NCI-H2196 treated with DMSO at 0.1 percent for 48 hours (cell line): ENCODE data around the gene RAB1A.
"Not testable (repeated sequence)": the region's sequence is repeated elsewhere in the genome, so short reads cannot be mapped to it uniquely, and the experiment has no call there.

ENCODE experiments used
- DNase-seq: peaks from one replicate; lab custom pipeline; 2025; ENCODE audit not compliant: unreplicated experiment; lab: John Stamatoyannopoulos, UW

The RAB1A gene

DNA sequence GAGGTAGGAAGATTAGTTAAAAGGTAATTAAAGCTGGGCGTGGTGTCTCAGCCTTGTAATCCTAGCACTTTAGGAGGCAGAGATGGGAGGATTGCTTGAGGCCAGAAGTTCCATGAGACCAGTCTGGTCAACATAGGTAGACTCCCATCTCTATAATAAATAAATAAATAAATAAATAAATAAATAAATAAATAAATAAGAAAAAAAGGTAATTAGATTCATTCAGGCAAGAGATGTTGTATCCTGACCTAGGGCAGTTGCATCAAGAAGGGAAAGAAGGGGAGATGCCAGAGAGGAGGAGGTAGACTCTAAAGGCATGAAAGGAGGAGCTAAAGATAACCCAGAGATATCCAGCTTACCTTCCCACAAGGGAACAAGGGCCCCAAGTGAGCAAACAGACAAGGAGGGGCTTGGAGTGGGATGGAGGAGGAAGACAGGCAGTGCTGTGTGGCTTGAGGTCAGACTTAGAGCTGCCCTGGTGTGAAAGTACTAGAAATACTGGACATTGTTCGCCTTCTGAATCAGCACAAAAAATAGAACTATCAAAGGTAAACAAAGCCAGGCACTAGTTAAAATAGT is 7.4 kb upstream of the RAB1A start:
- DNase-seq = no peak

DNA sequence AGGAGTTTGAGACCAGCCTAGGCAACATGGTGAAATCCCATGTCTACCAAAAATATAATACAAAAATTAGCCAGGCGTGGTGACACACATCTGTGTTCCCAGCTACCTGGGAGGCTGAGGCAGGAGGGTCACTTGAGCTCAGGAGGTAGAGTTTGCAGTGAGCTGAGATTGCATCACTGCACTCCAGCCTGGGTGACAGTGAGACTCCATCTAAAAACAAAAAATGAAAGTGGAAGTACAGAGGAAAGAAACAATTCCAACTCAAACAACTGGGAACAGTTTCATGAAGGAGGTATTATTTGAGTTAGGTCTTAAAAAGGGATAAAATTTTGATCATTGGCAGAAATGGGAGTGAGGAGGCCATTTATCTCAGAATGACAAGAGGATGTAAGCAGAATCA is 6.3 kb upstream of the RAB1A start:
- DNase-seq = no peak

DNA sequence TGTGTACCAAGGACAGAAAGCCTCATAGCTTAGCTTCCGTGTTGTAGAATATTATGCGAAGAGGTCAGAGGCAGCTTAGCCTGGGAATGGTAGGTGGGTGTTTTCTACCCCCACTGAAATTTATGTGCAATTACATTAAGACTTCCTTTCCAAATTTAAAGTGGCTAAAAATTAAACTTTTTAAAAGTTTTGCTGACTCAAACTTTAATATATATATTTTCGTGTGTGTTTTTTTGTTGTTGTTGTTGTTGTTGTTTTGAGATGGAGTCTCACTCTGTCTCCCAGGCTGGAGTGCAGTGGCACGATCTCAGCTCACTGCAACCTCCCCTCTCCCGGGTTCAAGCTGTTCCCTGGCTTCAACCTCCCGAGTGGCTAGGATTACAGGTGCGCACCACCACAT is 4.3 kb upstream of the RAB1A start:
- DNase-seq = no peak

DNA sequence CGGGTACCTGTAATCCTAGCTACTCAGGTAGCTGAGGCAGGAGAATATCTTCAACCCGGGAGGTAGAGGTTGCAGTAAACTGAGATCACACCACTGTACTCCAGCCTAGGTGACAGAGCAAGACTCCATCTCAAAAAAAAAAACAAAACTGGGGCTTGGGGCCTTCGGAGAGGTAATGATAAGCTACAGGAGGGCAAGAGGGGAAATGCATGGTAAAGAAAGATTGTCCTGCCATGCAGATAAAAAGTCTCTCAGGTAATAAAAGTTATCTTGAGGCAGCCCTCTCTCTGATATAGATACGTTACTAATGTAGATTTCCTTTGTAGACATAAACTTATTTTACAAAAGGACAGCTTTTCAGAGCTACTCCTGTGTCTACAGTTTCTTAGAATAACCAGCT is 3.7 kb upstream of the RAB1A start:
- no peak for DNase-seq

DNA sequence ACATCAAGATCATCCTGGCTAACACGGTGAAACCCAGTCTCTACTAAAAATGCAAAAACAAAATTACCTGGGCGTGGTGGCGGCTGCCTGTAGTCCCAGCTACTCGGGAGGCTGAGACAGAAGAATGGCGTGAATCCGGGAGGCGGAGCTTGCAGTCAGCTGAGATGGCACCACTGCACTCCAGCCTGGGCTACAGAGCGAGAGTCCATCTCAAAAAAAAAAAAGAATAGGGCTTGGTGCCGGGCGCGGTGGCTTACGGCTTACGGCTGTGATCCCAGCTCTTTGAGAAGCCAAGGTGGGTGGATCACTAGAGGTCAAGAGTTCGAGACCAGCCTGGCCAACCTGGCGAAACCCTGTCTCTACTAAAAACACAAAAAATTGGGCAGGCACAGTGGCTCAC is 3.0 kb upstream of the RAB1A start:
- DNase-seq = not testable (repeated sequence)

DNA sequence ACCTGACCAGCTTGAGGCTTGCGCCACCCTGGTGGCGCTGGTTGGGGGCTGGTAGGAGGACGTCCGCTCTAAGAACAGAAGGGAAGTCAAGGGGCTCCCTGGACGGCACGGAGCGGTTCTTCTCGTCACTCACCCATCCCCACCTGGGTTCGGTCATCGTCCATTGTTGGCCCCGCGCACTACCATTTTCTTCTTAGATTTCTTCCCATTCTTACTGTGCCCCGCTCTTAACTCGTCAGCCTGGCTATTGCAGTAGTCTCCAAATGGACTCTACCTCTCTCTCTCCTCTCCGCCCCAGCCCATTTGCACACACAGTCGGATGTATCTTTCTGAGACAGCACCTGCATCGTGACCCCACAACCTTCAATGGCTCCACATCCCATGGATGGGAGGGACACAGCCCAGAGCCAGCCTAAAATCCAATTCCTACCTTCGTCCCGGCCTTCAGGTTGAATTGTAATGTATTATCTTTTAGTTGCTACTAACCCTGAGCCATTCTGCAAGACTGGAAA is 814 bp upstream of the RAB1A start:
- no peak for DNase-seq

DNA sequence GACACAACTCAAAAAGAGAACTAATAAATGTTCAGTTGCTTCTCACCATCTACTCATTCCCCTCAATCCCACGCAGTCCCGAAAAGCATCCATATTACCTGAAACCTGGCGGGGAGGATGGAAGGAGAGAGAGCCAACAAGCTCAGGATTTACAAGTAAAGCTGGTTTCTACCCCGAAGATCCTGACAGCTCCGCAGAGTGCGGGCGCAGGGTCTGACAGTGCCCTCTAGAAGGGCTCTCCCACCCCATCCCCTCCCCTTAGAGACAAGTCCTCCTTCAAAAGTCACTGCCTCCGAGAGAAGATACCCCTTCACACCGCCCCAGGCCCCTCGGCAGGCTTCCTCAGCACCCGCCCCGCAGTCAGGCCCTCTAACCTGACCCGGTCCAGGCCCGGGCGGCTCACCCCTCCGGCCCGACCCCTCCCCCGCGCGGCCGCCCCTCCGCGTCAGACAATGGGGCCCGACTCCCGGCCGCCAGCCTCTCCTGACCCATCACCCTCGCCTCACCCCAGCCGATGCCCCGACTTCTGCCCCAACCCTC is 550 bp downstream of the RAB1A start:
- DNase-seq = no peak

DNA sequence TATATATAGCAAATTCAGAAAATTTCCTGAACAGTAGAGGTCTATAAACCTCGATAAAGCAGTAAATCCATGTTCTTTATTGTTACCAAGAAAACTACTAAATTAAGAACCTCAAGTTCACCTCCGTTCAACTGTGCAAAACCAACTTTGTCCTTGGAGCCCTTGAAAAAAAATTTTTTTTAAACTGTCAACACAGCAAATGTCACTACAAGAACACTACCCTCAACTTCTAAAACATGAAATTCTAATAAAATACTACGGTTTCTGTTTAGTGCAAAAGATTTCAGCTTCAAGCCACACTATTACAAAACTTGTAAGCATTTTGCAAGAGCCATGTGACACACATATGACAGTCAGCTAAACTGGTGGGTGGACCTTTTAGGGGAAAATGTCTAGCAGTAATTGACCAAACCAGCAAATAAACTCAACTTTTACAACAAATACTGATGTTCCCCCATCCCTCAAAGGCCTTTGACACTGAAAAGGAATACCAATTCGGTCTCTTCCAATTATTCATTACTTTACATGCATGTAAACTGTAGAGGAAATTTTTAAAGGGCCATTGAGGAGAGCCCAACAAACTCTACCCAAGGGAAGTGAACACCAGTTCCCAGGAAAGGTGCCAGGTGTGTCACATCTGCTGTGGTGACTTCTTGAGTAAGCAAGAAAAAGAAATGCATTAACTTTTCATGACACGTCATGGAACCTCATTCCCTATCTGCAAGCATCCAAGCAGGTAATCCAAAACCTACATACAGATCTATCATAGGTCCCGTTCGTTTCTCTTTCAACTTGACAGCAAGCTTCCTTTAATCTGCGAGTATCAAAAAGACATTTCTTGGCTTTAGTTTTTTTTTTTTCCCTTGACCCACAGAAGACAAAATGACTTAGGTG is 1.4 kb downstream of the RAB1A start:
- no peak for DNase-seq

DNA sequence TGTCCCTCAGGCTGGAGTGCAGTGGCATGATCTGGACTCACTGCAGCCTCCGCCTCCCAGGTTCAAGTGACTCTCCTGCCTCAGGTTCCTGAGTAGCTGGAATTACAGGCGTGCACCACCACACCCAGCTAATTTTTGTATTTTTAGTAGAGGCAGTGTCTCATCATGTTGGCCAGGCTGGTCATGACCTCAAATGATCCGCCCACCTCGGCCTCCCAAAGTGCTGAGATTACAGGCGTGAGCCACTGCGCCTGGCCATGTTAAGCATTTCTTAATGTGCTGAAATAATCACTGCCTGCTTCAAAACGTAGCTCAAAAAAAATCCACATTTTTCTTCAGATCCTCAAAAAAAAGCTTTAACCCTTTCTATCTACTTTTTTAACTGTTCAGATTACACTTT is 4.4 kb downstream of the RAB1A start:
- not testable (repeated sequence) for DNase-seq

DNA sequence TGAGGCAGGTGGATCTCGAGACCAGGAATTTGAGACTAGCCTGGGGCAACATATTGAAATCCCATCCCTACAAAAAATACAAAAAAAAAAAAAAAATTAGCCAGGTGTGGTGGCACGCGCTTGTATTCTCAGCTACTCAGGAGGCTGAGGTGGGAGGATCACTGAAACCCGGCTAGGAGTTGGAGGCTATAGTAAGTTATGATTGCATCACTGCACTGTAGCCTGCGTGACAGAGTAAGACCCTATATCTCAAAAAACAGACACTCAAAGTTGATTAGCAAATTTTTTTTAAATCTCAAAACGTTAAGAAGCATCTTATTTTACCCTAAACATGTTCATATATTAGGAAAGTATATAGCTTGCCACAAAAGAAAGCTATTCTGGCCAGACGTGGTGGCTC is 7.6 kb downstream of the RAB1A start:
- DNase-seq = no peak

DNA sequence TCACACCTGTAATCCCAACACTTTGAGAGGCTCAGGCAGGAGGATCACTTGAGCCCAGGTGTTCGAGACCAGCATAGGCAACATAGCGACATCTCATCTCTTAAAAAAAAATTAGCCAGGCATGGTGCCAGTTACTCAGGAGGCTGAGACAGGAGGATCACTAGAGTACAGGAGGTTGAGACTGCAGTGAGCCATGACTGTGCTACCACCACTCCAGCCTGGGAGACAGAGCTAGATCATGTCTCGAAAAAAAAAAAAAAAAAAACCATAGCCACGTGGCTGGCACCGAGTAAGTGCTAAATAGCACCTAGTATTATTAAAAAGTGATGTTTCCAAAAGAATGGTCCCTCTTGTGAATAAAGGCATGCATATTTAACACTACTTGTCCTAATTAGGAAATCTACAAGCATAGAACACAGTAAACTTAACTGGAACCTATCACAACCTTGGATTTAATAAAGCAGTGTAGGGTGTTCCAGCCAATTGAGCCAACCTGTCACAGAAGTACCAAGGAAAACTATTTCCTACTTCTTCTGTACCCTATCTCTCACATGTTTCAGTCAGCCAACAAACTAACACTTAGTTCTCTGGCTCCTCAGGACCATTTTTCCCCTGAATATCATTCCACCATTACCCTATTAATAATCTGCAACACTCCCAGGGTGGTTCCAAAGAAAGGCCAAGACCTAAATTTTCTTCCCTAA is 8.8 kb downstream of the RAB1A start:
- DNase-seq = no peak

DNA sequence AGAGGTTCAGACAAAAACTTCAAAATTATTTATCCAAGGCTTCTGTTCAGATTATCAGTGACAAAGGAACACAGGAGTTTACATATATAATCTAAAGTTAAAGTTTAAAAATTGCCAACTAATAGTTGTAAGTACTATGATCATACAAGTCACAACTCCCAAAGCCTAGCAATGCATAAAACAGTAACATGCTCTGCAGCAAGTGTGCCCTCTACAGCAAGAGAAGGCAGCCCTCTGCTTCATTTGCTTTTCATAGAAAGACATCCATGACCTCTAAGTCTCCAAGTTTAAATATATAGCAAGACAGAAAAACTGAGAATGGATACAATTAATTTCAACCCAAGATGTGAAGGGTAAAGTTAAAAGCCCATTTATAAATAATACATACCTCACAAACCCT is 13.3 kb downstream of the RAB1A start:
- DNase-seq = no peak

DNA sequence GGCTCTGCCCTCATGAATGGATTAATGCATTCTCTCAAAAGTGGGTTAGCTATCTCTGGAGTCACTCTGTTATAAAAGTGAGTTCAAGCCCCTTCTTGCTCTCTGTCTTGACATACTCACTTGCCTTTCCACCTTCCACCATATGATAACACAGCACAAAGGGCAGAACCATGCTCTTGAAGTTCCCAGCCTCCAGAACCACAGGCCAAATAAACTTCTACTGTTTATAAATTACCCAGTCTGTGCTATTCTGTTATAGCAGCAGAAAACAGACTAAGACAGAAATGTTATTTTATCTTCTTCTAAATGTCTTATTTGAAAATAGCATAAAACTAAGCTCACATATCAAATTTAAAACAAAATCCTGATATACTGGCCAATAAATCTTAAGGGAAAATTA is 15.0 kb downstream of the RAB1A start:
- no peak for DNase-seq

DNA sequence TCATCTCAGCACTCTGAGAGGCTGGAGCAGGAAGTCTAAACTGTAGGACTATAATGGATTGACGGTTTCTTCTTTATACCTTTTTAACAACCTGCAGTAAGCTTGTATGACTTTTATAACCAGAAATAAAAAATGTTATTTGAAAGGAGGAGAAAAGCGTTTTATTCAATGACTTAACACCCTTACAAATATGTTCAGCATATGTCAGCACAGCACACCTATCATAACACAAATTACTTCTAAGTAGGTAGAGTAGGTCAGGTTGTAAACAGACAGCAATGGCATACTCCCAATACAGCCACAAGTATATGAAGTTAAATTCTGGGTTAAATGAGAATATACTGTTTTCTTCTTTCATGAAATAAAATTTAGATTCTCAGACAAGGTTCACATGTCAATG is 16.1 kb downstream of the RAB1A start:
- no peak for DNase-seq

DNA sequence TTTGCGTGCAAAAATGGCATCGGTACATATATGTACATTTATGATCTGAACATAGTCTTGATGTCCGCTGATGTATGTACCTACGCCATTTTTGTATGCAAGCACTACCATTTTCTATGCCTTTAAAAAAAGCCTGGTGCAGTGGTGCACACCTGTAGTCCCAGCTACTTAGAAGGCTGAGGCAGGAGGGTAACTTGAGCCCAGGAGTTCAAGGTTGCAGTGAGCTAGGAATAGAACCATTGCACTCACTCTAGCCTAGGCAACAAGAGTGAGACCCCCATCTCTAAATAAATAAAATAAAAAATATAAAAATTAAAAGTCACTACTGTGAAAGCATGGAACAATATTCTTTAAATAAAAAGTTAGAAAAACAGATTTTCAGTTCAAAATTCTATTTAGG is 16.7 kb downstream of the RAB1A start:
- no peak for DNase-seq

DNA sequence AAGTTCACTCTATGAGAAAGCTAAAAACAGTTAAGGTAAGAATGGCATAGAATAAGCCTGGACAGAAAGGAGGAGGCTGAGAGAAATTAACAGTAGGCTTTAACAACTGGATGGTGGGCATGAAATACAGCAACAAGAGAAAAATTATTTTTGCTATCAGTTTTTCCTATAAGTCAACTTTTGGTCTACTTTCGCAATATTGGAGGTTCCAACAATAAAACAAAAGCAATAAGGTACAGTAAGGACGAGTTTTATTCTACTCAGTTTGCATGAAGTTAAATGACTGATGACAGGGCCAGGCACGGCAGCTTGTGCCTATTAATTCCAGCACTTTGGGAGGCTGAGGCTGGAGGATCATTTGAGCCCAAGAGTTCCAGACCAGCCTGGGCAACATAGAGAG is 17.3 kb downstream of the RAB1A start:
- DNase-seq = no peak

DNA sequence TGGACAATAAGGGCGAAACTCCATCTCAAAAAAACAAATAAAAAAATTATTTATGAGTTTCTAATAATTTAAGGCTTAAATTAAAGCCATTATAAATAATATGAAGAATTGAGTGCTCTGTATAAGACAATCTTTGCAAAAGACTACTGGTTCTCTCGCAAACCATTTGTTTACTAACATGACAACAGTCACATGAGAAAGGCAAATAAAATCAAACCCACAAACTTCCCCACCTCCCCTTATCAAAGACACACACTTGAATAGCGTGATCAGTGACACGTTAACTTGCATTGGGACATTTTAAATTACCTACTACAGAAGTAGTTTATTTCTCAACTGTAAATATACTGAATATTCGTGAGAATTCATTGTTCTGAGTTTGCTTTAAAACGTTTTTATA is 21.1 kb downstream of the RAB1A start:
- no peak for DNase-seq

DNA sequence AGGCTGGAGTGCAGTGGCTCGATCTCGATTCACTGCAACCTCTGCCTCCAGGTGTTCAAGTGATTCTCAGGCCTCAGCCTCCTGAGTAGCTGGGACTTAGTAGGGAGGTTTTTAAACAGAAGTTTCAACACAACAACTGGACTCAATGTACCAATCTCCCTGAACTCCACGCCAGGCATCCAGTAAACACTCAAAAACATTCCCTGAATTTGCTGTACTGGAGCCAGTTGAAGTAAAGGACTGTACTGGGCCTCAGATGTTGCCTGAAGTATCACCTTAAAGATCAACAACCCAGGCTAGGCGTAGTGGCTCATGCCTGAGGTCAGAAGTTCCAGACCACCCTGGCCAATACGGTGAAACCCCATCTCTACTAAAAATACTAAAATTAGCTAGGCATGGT is 22.4 kb downstream of the RAB1A start:
- DNase-seq = no peak

DNA sequence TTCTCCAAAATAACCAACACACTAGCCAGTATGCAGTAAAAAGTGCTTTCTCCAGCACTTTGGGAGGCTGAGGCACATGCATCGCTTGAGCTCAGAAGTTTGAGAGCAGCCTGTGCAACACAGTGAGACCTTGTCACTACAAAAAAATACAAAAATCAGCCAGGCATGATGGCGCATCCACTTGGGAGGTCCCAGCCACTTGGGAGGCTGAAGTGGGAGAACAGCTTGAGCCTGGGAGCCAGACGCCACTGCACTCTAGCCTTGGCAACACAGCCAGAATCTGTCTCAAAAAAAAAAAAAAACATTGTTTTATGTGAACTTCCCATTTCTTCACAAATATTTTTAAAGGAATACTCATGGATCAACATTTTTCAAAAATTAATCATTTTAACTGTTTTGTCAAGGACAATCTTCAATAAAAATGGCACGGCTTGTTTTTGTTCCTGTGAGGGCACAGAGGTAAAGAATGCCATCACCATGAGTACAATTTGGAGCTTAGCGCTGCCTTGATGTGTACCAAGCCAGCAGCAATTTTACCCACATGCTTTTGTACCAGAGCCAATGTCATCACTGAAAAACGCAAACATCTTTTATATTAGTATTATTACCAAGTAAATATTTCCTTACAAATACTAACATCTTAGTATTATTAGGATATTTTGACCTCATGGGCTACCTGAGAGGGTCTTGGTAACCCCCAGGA is 26.7 kb downstream of the RAB1A start:
- no peak for DNase-seq

DNA sequence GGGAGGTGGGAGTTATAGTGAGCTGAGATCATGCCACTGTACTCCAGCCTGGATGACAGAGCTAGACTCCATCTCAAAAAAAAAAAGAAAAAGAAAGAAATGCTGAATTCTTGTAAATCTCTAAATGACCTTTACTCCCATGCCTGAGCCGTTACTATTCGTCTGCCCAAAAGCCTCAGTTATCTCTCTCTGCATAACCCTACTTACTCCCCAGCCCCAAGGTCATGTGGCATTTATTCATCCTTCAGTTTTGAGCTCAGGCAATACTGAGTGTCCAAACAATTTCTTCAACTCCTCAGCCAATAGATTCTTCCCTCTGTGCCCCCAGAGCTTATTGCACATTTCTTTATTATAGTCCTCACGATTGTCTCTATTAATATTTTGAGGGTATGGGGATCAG is 28.8 kb downstream of the RAB1A start:
- no peak for DNase-seq

DNA sequence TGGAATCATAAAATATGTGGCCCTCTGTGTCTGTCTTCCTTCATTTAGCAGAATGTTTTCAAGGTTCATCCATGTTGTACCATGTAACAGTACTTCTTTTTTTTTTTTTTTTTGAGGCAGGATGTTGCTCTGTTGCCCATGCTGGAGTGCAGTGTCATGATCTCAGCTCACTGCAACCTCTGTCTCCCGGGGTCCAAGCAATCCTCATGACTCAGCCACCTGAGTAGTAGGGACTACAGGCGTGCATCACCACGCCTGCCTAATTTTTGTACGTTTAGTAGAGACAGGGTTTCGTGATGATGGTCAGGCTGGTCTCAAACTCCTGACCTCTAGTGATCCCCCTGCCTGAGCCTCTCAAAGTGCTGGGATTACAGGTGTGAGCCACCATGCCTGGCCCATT is 31.2 kb downstream of the RAB1A start:
- DNase-seq = no peak
